Activated B cell treated with CpG ODN at 0.5 μM for 24 hours (primary cell): ENCODE data around the gene SLC25A5. TPM values are rescaled to one million over a fixed set of nuclear protein-coding genes. Genes with fewer than 3 reads are reported as not detected.

ENCODE experiments used
- ATAC-seq: fragments of 200-7000 bp; cut with Tn5 transposase; one replicate; pipeline ENCODE4 v1.10.0; 2021; ENCODE audit warnings: low read depth, mild to moderate bottlenecking, moderate library complexity
- CTCF ChIA-PET: fragments of 350-600 bp; sonication (Branson Sonifier 250); formaldehyde crosslinking; loops from one replicate; lab custom pipeline; 2021; ENCODE audit warnings: antibody characterized with exemption; lab: Charles Lee
- POLR2A ChIA-PET: fragments of 350-600 bp; sonication (Branson Sonifier 250); formaldehyde crosslinking; loops from one replicate; lab custom pipeline; 2021; ENCODE audit warnings: antibody characterized with exemption; lab: Charles Lee
- DNase-seq: peaks from one replicate; pipeline ENCODE4 v3.0.0; 2022
- H3K27ac Mint-ChIP-seq: one replicate; pipeline ENCODE4 v1.8.0; 2020; ENCODE audit warnings: mixed read lengths
- H3K27me3 Mint-ChIP-seq: one replicate; pipeline ENCODE4 v1.8.0; 2021; ENCODE audit warnings: mixed read lengths
- H3K36me3 Mint-ChIP-seq: one replicate; pipeline ENCODE4 v1.8.0; 2021; ENCODE audit warnings: low read depth, mixed read lengths
- H3K4me1 Mint-ChIP-seq: one replicate; pipeline ENCODE4 v1.8.0; 2021; ENCODE audit warnings: mixed read lengths
- H3K4me3 Mint-ChIP-seq: one replicate; pipeline ENCODE4 v1.8.0; 2020; ENCODE audit warnings: mild to moderate bottlenecking, mixed read lengths
- H3K9me3 Mint-ChIP-seq: one replicate; pipeline ENCODE4 v1.8.0; 2020; ENCODE audit warnings: mixed read lengths
- CTCF ChIP-seq: fragments of 200-600 bp; IDR thresholded peaks from one replicate; pipeline ENCODE4 v1.8.0; 2022; ENCODE audit warnings: antibody characterized with exemption, mild to moderate bottlenecking
- intact Hi-C: fragments of 100-400 bp; cut with micrococcal nuclease; formaldehyde crosslinking; loops from one replicate; pipeline ENCODE4 v1.15.1; 2024
- total RNA-seq: library from RNA; stranded (reverse); gene quantifications from 2 replicates; pipeline ENCODE4 v1.2.3, GENCODE V29; 2022

The SLC25A5 gene
- total RNA-seq, 1 donor from 2014 or later: 300 TPM

- Mint-ChIP-seq H3K27ac (no peak overlapping the region), H3K27me3 (no peaks in the 10 kb centered on the region), H3K4me3 (no peak overlapping the region), H3K9me3 (no peaks in the 10 kb centered on the region), H3K36me3 (peaks cover 10% of the 10 kb centered on the region), H3K4me1 (peaks cover 7% of the 10 kb centered on the region)
- no peak for ATAC-seq
- POLR2A ChIA-PET: no interaction called here
- TF ChIP-seq CTCF: no peak
- intact Hi-C loops: no loop called here
- no peak for DNase-seq
- CTCF ChIA-PET: no interaction called here
These were observed 26.0 kb upstream of the SLC25A5 start for GRCh38 chrX:119442286-119442685.

- DNase-seq: no peak
- TF ChIP-seq CTCF: no peak
- ChIA-PET POLR2A (no interaction called here), CTCF (no interaction called here)
- no peak overlapping the region for H3K4me3 Mint-ChIP-seq
- no peak overlapping the region for H3K27ac Mint-ChIP-seq
- no peaks in the 10 kb centered on the region for H3K27me3 Mint-ChIP-seq
- no peak for ATAC-seq
- peaks cover 21% of the 10 kb centered on the region for H3K36me3 Mint-ChIP-seq
- H3K9me3 Mint-ChIP-seq: no peaks in the 10 kb centered on the region
- H3K4me1 Mint-ChIP-seq: peaks cover 2% of the 10 kb centered on the region
- intact Hi-C loops: no loop called here
These were observed 15.0 kb upstream of the SLC25A5 start for GRCh38 chrX:119453202-119453601.

- ATAC-seq: no peak
- intact Hi-C loops: no loop called here
- H3K36me3 Mint-ChIP-seq: peaks cover 21% of the 10 kb centered on the region
- H3K9me3 Mint-ChIP-seq: no peaks in the 10 kb centered on the region
- H3K4me3 Mint-ChIP-seq: no peak overlapping the region
- H3K27ac Mint-ChIP-seq: no peak overlapping the region
- ChIA-PET POLR2A (interaction anchor here (0.6 kb wide), 1 partner anchor 17 kb away, joined by 6 read pairs; no protein-coding TSS in a partner anchor), CTCF (no interaction called here)
- TF ChIP-seq CTCF: no peak
- no peak for DNase-seq
- H3K27me3 Mint-ChIP-seq: no peaks in the 10 kb centered on the region
- H3K4me1 Mint-ChIP-seq: peaks cover 2% of the 10 kb centered on the region
These were observed 13.0 kb upstream of the SLC25A5 start for GRCh38 chrX:119455264-119455663.

- H3K4me1 Mint-ChIP-seq: peaks cover 2% of the 10 kb centered on the region
- H3K27ac Mint-ChIP-seq: no peak overlapping the region
- H3K4me3 Mint-ChIP-seq: no peak overlapping the region
- no peak for DNase-seq
- intact Hi-C loops: no loop called here
- TF ChIP-seq CTCF: no peak
- no peaks in the 10 kb centered on the region for H3K27me3 Mint-ChIP-seq
- ChIA-PET POLR2A (no interaction called here), CTCF (no interaction called here)
- no peaks in the 10 kb centered on the region for H3K9me3 Mint-ChIP-seq
- ATAC-seq: no peak
- no peaks in the 10 kb centered on the region for H3K36me3 Mint-ChIP-seq
These were observed 9.1 kb upstream of the SLC25A5 start for GRCh38 chrX:119459181-119459580.

- no peak overlapping the region for H3K4me3 Mint-ChIP-seq
- no peak for DNase-seq
- CTCF ChIA-PET: no interaction called here
These were observed 2.7 kb upstream of the SLC25A5 start for GRCh38 chrX:119465555-119465954.

More at GRCh38 chrX:119465555-119465954, 2.7 kb upstream of the SLC25A5 start:
- H3K4me1 Mint-ChIP-seq: peaks cover 6% of the 10 kb centered on the region
- intact Hi-C loops: loop anchor here (5.0 to 10.0 kb wide), 6 partner anchors 37 to 1159 kb away; partner anchors contain the start of genes NDUFA1, RNF113A and SEPTIN6
- no peaks in the 10 kb centered on the region for H3K9me3 Mint-ChIP-seq
- TF ChIP-seq CTCF: no peak
- no peak overlapping the region for H3K27ac Mint-ChIP-seq
- POLR2A ChIA-PET: no interaction called here
- H3K36me3 Mint-ChIP-seq: peaks cover 10% of the 10 kb centered on the region
- no peaks in the 10 kb centered on the region for H3K27me3 Mint-ChIP-seq
- no peak for ATAC-seq
